ENCODE data around the gene MAP3K14. TPM values are rescaled to one million over a fixed set of nuclear protein-coding genes. Genes with fewer than 3 reads are reported as not detected.
"Not testable (repeated sequence)": the region's sequence is repeated elsewhere in the genome, so short reads cannot be mapped to it uniquely, and the experiment has no call there.

Gene MAP3K14
- total RNA-seq (2014; rRNA removed; shearing (Covaris generic)), result 3.6 and 4.3 TPM in 2 replicates
- polyA plus RNA-seq (2014; cell fraction: nucleus; rRNA removed), result 22.3 and 29.0 TPM in 2 replicates

DNA sequence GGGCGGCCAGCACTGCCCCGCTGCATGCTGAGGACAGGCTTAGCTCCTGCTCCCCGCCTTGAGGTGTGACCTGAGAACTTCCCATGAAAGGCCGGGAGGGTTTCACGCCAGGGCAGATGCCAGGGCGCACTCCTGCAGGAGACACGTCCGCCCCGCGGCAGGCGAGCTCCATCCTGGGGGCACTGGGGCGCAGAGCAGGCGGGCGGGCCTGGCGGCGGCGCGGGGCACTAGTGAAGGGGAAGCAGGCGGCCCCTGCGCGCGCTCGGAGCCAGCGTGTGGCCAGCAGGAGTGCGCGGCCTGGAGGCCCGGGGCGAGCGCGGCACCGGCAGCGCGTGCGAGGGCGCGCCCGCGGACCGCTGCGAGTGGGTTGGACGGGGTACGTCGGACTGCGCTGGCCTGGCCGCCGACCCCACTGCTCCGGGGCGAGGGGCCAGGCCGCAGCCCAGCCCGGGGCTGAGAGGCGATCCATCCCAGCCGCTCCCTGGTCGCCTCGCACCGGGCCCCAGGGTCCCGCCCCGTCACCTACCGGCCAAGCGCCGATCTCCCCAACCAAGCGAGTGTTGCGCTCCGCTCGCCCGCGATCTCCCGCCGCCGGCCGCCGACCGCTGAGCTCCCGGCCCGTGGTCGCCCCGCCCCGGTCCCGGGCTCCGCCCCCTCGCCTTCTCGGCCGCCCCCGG is at the start of gene MAP3K14:
TSS of gene MAP3K14 (minus strand) at position 587 of the 677 bp plus-strand sequence. CDS start 26,275 bp downstream, outside the sequence.
- peak; percentile 51 for DNase-seq (ENCODE audit: extremely low read depth, low read depth)

DNA sequence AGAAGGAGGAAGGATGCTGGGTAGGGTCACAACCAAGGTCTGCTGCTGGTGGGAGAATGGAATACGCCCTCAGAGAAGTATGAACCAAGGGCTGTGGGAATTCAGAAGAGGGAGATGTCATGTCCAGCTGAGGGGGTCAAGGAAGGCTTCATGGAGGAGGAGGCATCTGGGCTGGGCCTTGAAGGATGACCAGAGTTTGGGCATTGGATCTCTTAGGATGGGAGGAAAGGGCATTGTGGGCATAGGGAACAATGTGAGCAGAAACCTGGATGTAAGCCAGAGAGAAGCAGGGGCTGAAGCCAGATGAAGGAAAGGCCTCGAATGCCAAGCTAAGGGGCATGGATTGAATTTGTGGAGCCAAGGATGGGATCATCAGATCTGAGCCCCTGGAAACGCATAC is 49.2 kb upstream of the MAP3K14 start:
- no peak for DNase-seq (ENCODE audit: extremely low read depth, low read depth)

GRCh38 chr17:45364531-45365390 is 47.9 kb upstream of the MAP3K14 start:
- DNase-seq (ENCODE audit: extremely low read depth, low read depth), result no peak

- DNase-seq (ENCODE audit: extremely low read depth, low read depth), result no peak
Observed at GRCh38 chr17:45363498-45363897, 46.7 kb upstream of the MAP3K14 start.

DNA sequence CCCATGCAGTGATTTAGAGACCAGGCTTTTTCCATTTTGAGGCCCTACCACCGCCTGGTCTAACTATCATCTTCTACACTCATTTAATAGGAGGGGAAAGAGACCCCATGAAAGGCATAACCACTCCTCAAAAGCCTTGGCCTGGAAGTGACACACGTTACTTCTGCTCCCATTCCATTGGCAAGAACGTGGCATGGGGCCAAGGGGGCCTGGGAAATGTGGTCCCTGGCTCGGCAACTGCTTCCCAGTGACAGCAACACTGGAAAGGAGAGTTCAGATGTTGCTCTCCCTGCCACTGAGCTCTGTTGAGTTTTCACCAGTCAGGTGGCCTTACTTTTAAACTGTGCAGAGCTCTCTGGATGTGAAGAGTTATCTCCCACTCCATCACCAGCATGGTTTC is 45.2 kb upstream of the MAP3K14 start:
- DNase-seq (ENCODE audit: extremely low read depth, low read depth), result no peak

- DNase-seq (ENCODE audit: extremely low read depth, low read depth), result no peak
Observed at GRCh38 chr17:45361451-45361850, 44.6 kb upstream of the MAP3K14 start.

DNA sequence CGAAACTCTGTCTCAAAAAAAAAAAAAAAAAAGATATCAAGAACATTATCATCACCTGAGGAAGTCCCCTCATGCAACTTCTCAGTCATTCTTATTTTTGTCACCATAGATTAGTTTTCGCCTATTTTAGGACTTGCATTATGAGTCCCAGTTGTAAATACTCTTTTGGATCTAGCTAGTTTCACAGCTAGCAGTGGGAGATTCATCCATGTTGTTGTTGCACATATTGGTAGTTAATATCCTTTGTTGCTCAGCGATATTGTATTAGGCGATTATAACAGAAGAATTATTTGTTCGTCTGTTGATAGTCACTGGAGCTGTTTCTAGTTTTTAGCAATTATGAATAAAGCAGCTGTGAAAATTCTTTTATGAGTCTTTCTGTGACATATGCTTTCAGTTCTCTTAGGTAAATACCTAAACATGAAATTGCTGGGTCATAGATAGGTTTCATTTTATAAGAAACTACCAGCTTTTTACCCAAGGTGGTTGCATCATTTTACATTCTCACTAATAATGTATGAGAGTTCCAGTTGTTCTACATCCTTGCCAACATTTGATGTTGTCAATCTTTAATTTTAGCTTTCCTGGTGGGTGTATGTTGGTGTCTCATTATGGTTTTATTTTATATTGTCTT is 40.7 kb upstream of the MAP3K14 start:
- no peak for DNase-seq (ENCODE audit: extremely low read depth, low read depth)

GRCh38 chr17:45355087-45355486 is 38.3 kb upstream of the MAP3K14 start:
- no peak for DNase-seq (ENCODE audit: extremely low read depth, low read depth)

DNA sequence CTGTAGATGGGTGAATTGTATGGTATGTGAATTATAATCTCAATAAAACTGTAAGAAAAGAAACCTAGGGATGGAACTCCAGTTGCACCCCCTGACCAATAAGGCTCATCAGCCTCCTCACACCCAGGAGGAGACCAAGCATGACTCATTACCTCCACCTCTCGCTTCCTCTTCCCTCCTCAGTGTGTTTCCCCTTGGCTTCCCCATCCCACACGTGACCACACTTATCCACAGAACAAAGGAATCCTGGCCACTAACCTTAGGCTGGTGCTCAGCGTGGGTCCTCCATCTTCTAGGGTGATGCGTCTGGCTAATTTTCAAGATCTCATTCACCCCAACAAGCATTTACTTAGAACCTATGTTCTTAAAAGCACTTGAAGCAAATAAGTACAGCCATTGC is 36.2 kb upstream of the MAP3K14 start:
- no peak for DNase-seq (ENCODE audit: extremely low read depth, low read depth)

GRCh38 chr17:45351831-45352230 is 35.0 kb upstream of the MAP3K14 start:
- DNase-seq (ENCODE audit: extremely low read depth, low read depth), result no peak

DNA sequence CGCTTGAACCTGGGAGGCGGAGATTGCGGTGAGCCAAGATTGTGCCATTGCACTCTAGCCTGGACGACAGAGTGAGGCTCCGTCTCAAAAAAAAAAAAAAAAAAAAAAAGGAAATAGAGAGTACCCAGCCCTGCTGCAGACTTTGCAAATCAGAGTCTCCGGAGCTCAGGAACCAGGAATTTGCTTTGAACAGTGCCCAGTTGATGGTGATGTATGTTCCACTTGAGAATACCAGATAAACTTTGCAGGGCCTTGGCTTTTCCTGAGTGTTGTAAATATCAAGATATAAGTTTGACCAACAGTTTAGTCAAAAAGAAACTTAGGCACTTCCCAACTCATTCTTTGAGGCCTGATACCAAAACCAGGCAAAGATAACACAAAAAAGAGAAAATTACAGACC is 30.6 kb upstream of the MAP3K14 start:
- no peak for DNase-seq (ENCODE audit: extremely low read depth, low read depth)

GRCh38 chr17:45346216-45347015 is 29.6 kb upstream of the MAP3K14 start:
- DNase-seq (ENCODE audit: extremely low read depth, low read depth), result no peak

DNA sequence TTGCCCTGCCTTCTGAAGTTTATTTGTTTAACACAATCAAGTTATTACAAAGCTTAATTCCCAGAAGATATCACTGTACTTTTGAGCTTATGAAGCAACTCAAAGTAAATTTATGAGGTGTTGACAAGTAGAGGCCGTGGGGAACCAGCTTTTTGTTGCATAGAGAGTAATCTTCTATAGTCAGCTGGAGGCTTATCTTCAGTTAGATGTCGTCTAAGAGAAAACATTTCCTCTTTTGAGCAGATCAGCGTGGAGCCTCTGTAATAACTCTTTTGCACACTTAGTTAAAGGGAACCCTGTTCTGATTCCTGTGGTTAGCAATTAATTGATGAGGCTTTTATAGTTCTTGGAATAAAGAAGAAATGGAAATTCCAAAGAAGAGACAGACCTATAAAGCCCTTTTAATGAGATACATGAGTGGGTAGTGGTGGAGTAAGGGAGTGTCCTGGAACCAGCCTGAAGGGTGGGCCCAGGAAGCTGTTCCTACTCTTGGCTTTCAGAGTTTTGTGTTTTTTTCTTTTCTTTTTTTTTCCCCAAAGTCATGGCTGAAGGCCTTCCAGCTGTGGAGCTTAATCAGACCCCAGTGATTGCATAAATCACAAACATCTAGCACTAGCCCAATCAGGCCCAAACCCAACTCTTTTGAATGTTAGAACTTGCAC is 28.9 kb upstream of the MAP3K14 start:
- no peak for DNase-seq (ENCODE audit: extremely low read depth, low read depth)

DNA sequence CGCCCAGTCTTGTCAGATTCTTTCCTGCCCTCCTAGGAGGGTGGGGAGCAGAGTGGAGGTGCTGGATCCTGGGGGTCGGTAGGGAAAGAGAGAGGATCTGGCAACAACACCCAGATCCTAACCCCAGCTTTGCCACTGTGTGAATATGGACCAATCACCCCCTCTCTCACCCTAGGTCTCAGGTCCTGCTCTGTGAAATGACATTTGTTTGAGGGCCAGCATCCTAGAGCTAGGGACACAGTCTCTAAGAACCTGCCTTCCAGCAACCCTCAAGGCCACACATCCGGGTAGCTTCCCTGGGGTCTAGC is 28.4 kb upstream of the MAP3K14 start:
- DNase-seq (ENCODE audit: extremely low read depth, low read depth), result no peak

- DNase-seq (ENCODE audit: extremely low read depth, low read depth), result not testable (repeated sequence)
Observed at GRCh38 chr17:45343967-45344664, 27.3 kb upstream of the MAP3K14 start.

DNA sequence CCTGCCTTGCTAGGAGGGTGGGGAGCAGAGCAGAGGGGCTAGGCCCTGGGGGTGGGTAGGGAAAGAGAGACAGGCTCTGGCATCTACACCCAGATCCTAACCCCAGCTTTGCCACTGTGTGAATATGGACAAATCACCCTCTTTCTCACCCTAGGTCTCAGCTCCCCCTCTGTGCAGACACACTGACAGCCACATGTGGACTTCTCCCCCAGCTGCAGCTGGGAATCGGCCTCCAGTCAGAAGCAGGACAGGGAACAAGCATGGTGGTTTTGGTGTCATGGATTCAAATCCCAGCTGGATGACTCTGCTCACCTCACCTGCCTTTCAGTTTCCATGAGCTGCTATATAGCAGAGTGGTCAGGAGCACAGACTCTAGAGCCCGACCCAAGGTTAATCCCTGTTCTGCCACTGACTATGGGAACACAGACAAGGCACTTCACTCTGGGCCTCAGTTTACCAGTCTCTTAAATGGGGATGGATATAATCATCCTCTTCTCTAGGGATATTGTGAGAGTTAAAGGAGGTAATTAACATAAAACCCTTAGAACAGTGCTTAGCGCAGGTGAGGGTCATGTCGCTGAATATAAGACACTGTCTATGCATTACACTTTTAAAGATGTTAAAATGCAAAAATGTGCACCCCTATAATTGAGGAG is 26.2 kb upstream of the MAP3K14 start:
- DNase-seq (ENCODE audit: extremely low read depth, low read depth), result no peak

DNA sequence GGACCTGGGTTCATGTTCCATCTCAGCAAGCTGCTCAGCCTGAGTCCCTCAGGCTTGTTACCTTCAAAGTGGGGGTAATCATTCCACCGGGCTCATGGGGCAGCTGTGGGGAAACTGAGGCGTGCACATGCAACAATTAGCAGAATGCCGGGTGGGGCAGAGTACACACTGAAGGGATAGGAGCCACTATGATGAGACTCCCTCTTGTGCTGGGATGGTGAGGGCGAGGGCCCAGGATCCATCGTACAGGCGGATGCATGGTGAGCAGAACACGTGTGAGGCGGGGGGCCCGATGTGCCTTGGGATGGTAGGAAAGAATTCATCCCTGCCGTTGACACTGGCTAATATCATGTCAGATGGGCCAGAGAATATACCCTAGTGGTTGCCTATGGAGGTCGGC is 25.5 kb upstream of the MAP3K14 start:
- DNase-seq (ENCODE audit: extremely low read depth, low read depth), result no peak

DNA sequence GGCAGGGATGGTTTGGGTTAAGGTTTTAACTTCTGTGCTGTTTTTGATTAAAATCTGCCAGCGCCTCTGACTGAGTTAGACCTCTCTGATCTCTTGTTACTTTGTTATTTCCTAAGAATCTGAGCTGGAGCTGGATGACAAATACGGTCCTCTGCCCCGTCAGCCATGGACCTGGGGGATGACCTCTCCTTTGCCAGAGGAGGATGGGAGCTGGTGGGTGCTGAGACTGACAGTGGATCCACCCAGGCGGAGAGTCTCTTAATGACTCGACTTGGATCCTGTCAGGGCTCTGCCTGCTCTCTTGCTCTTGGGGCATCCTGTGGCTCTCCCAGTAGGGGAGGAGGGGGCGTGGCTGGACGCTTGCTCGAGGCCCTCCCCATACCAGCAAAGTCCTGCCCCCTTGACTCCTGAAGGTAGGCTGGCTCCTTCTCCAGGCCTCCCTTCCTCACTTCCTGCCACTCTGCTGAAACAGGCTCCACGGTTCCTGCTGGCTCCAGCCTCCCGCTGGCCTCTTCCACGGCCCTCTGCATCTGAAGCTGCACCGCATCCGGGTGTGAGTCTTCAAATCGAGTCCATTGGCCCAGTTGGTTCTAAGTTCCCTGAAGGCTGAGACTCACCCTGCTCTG is 24.8 kb upstream of the MAP3K14 start:
- peak; percentile 80 for DNase-seq (ENCODE audit: extremely low read depth, low read depth)
